Stimulated activated naive CD8-positive, alpha-beta T cell treated with anti-CD3 and anti-CD28 coated beads, Interleukin-15, Interleukin-2, amounts not matched to agents 100 U/mL and 50 U/mL, for 24 hours (primary cell): ENCODE results near the gene PAPOLA.
A peak's percentile ranks its signal among the peaks of the same experiment; 100 is the strongest.
"Not testable (repeated sequence)": the region's sequence is repeated elsewhere in the genome, so short reads cannot be mapped to it uniquely, and the experiment has no call there.

Experiments used
- ATAC-seq: fragments of 150-1000 bp; cut with Tn5 transposase; one replicate; pipeline ENCODE4 v1.10.0; 2021
- DNase-seq: peaks from one replicate; pipeline ENCODE4 v3.0.0; 2021

PAPOLA gene

GRCh38 chr14:96501740-96502620 lies at the start of gene PAPOLA:
Gene PAPOLA, plus strand, starts transcription at chr14:96502382. Its CDS starts 211 bp downstream, at chr14:96502593.
- DNase-seq (peak; percentile 95), ATAC-seq (peak; percentile 93)

- ATAC-seq = no peak
Measured at GRCh38 chr14:96452684-96453083, 49.5 kb upstream of the PAPOLA start.

GRCh38 chr14:96455588-96455987 lies 46.6 kb upstream of the PAPOLA start:
- DNase-seq (no peak), ATAC-seq (no peak)

More at GRCh38 chr14:96452684-96453083, 49.5 kb upstream of the PAPOLA start:
- no peak for DNase-seq

GRCh38 chr14:96459851-96460250 lies 42.3 kb upstream of the PAPOLA start:
- no peak for DNase-seq
- no peak for ATAC-seq

- no peak for DNase-seq
- ATAC-seq = no peak
Measured at GRCh38 chr14:96461950-96462798, 40.0 kb upstream of the PAPOLA start.

- DNase-seq (no peak), ATAC-seq (no peak)
Measured at GRCh38 chr14:96464136-96464535, 38.0 kb upstream of the PAPOLA start.

GRCh38 chr14:96466918-96467317 lies 35.3 kb upstream of the PAPOLA start:
- ATAC-seq (no peak), DNase-seq (no peak)

GRCh38 chr14:96470331-96470730 lies 31.9 kb upstream of the PAPOLA start:
- no peak for DNase-seq
- no peak for ATAC-seq

GRCh38 chr14:96470967-96471366 lies 31.2 kb upstream of the PAPOLA start:
- DNase-seq, ATAC-seq: not testable (repeated sequence)

- no peak for DNase-seq
- no peak for ATAC-seq
Measured at GRCh38 chr14:96478119-96478518, 24.1 kb upstream of the PAPOLA start.

- DNase-seq (no peak), ATAC-seq (no peak)
Measured at GRCh38 chr14:96479435-96480146, 22.6 kb upstream of the PAPOLA start.

GRCh38 chr14:96481731-96482314 lies 20.4 kb upstream of the PAPOLA start:
- ATAC-seq (no peak), DNase-seq (no peak)

- no peak for ATAC-seq
- no peak for DNase-seq
Measured at GRCh38 chr14:96482986-96483385, 19.2 kb upstream of the PAPOLA start.

GRCh38 chr14:96484399-96484798 lies 17.8 kb upstream of the PAPOLA start:
- DNase-seq = no peak
- ATAC-seq = no peak

- ATAC-seq (no peak), DNase-seq (no peak)
Measured at GRCh38 chr14:96486705-96487104, 15.5 kb upstream of the PAPOLA start.

GRCh38 chr14:96489327-96489726 lies 12.9 kb upstream of the PAPOLA start:
- no peak for DNase-seq
- no peak for ATAC-seq

- DNase-seq (no peak), ATAC-seq (no peak)
Measured at GRCh38 chr14:96493178-96493577, 9.0 kb upstream of the PAPOLA start.

- DNase-seq = no peak
- no peak for ATAC-seq
Measured at GRCh38 chr14:96494331-96494730, 7.9 kb upstream of the PAPOLA start.

- no peak for ATAC-seq
- no peak for DNase-seq
Measured at GRCh38 chr14:96497087-96497486, 5.1 kb upstream of the PAPOLA start.

- no peak for ATAC-seq
- no peak for DNase-seq
Measured at GRCh38 chr14:96497586-96497985, 4.6 kb upstream of the PAPOLA start.

GRCh38 chr14:96501217-96501739 lies 904 bp upstream of the PAPOLA start:
- no peak for DNase-seq
- ATAC-seq = peak; percentile 11
